ENCODE measurements around the gene DNAH14. TPM values are rescaled to one million over a fixed set of nuclear protein-coding genes. Genes with fewer than 3 reads are reported as not detected.

Gene DNAH14
- total and polyA plus RNA-seq, 2 of the 4 experiments (the other 2 are of a cell fraction): 2.7 to 3.6 TPM

GRCh38 chr1:224980181-224980580 is 50.7 kb downstream of the DNAH14 start:
- Histone ChIP-seq H3K27ac (ENCODE audit: insufficient read depth, low read length) (no peak overlapping the region), H3K4me3 (ENCODE audit: insufficient read depth, low read depth, low read length) (no peak overlapping the region), H2AK5ac (ENCODE audit: low read depth, low read length) (no peak overlapping the region), H3K4me2 (ENCODE audit: low read depth, low read length) (no peak overlapping the region), H4K8ac (ENCODE audit: low read depth in 2 of 2, low read length in 2 of 2) (no peak overlapping the region), H2AFZ (replicated peaks; ENCODE audit: low read length, poor library complexity) (no peak overlapping the region), H3K36me3 (ENCODE audit: control insufficient read depth, insufficient read depth, low read length) (no peaks in the 10 kb centered on the region), H3K9me1 (ENCODE audit: insufficient read depth, low read length) (no peaks in the 10 kb centered on the region), H2BK120ac (ENCODE audit: low read depth, low read length) (no peak overlapping the region), H3K9ac (ENCODE audit: low read depth, low read length) (no peak overlapping the region), H3K4me1 (ENCODE audit: control insufficient read depth, insufficient read depth, low read length) (no peaks in the 10 kb centered on the region), H4K91ac (ENCODE audit: insufficient read depth, low read depth, low read length) (no peak overlapping the region), H4K20me1 (ENCODE audit: insufficient read depth, low read length) (no peaks in the 10 kb centered on the region), H2AK9ac (replicated peaks; ENCODE audit: low read depth, low read length, poor library complexity) (no peak overlapping the region), H3K4ac (ENCODE audit: low read depth, low read length) (no peak overlapping the region), H4K5ac (ENCODE audit: low read depth, low read length) (no peak overlapping the region), H2BK20ac (ENCODE audit: low read depth, low read length) (no peak overlapping the region), H3K18ac (ENCODE audit: low read depth, low read length) (no peak overlapping the region), H2BK15ac (ENCODE audit: low read depth, low read length) (no peak overlapping the region), H3K14ac (replicated peaks; ENCODE audit: low read depth, low read length) (no peak overlapping the region), H3K27me3 (ENCODE audit: control insufficient read depth, insufficient read depth, low read length) (no peaks in the 10 kb centered on the region), H3K79me1 (ENCODE audit: low read depth in 1 of 2, low read length in 2 of 2) (no peaks in the 10 kb centered on the region), H2BK5ac (ENCODE audit: low read depth, low read length, poor library complexity, severe bottlenecking) (no peak overlapping the region), H3K23ac (ENCODE audit: low read depth, low read length) (no peak overlapping the region), H3K9me3 (ENCODE audit: control insufficient read depth, insufficient read depth, low read length) (no peaks in the 10 kb centered on the region), H3K56ac (ENCODE audit: extremely low read depth, insufficient read depth, low read length) (no peak overlapping the region)
- intact Hi-C loops (cut with micrococcal nuclease) (no loop called here), in situ Hi-C loops (cut with MboI; ENCODE audit: low sequenced_read_pairs) (no loop called here), dilution Hi-C loops (cut with HindIII; ENCODE audit: low sequenced_read_pairs, unreplicated experiment) (no loop called here)
- TF ChIP-seq MAFK (IDR thresholded peaks at IDR 0.05; ENCODE audit: low read depth, low read length) (no peak), CEBPB (IDR thresholded peaks at IDR 0.05; ENCODE audit: low read depth, low read length) (no peak), MXI1 (IDR thresholded peaks at IDR 0.05; ENCODE audit: borderline replicate concordance, low read depth, low read length) (no peak), RFX5 (IDR thresholded peaks at IDR 0.05; ENCODE audit: low read depth, low read length) (no peak), NFE2L2 (IDR thresholded peaks at IDR 0.05; ENCODE audit: low read depth, low read length) (no peak), USF2 (IDR thresholded peaks at IDR 0.05; ENCODE audit: low read depth, low read length) (no peak), ELK1 (IDR thresholded peaks at IDR 0.05; ENCODE audit: borderline replicate concordance, low read depth, low read length) (no peak), POLR2A (IDR thresholded peaks at IDR 0.05; ENCODE audit: low read depth, low read length) (no peak), FOS (IDR thresholded peaks at IDR 0.05; ENCODE audit: low read depth, low read length) (no peak), RAD21 (IDR thresholded peaks at IDR 0.05; ENCODE audit: low read length) (no peak), MAZ (IDR thresholded peaks at IDR 0.05; ENCODE audit: borderline replicate concordance, low read depth, low read length) (no peak), RCOR1 (IDR thresholded peaks at IDR 0.05; ENCODE audit: insufficient replicate concordance, low read length) (no peak), SMC3 (IDR thresholded peaks at IDR 0.05; ENCODE audit: low read depth, low read length) (no peak), CHD1 (IDR thresholded peaks at IDR 0.05; ENCODE audit: low read depth, low read length) (no peak), BHLHE40 (IDR thresholded peaks at IDR 0.05; ENCODE audit: low read depth, low read length) (no peak), CTCF (conservative IDR thresholded peaks at IDR 0.05; ENCODE audit: low read depth, low read length) (no peak)
- no peak for ATAC-seq (ENCODE audit: low read depth)
- CTCF ChIA-PET: no interaction called here
- WGBS, 2 experiments (ENCODE audit: extremely low coverage in 2 of 2, insufficient read length in 1 of 2): 73% methylated on average over 3 of the region's 5 CpGs; no CpG with 5 or more reads in 1 of the 2 experiments
- DNase-seq: no peak
- BruUV-seq (replicated peaks): no TSS peak
- POLR2A ChIA-PET (ENCODE audit: unreplicated experiment): no interaction called here

Measured in IMR-90 (cell line).